GM21381 (cell line): ENCODE measurements around the gene GRIN2A.

Experiments
- ATAC-seq: cut with Tn5 transposase; IDR thresholded peaks from one replicate; pipeline ENCODE4 v1.9.1; 2021; ENCODE audit warnings: mild to moderate bottlenecking, moderate library complexity; ENCODE audit not compliant: unreplicated experiment

GRIN2A gene

GRCh38 chr16:10137341-10137740 is 44.9 kb downstream of the GRIN2A start:
- ATAC-seq: no peak

GRCh38 chr16:10136916-10137315 is 45.3 kb downstream of the GRIN2A start:
- ATAC-seq: no peak

- no peak for ATAC-seq
Observed at GRCh38 chr16:10130538-10130937, 51.7 kb downstream of the GRIN2A start.

GRCh38 chr16:10128397-10129258 is 53.6 kb downstream of the GRIN2A start:
- no peak for ATAC-seq

GRCh38 chr16:10126686-10127085 is 55.5 kb downstream of the GRIN2A start:
- no peak for ATAC-seq

GRCh38 chr16:10123141-10123540 is 59.1 kb downstream of the GRIN2A start:
- ATAC-seq: no peak

GRCh38 chr16:10122546-10122945 is 59.7 kb downstream of the GRIN2A start:
- ATAC-seq: no peak

GRCh38 chr16:10121897-10122425 is 60.3 kb downstream of the GRIN2A start:
- ATAC-seq: no peak

- ATAC-seq: no peak
Observed at GRCh38 chr16:10121491-10121890, 60.7 kb downstream of the GRIN2A start.

- no peak for ATAC-seq
Observed at GRCh38 chr16:10120953-10121352, 61.3 kb downstream of the GRIN2A start.

- no peak for ATAC-seq
Observed at GRCh38 chr16:10114409-10114808, 67.8 kb downstream of the GRIN2A start.

GRCh38 chr16:10113248-10113647 is 69.0 kb downstream of the GRIN2A start:
- no peak for ATAC-seq

GRCh38 chr16:10112021-10112420 is 70.2 kb downstream of the GRIN2A start:
- no peak for ATAC-seq

- ATAC-seq: no peak
Observed at GRCh38 chr16:10111156-10111761, 71.0 kb downstream of the GRIN2A start.

GRCh38 chr16:10110552-10110951 is 71.7 kb downstream of the GRIN2A start:
- no peak for ATAC-seq

- ATAC-seq: no peak
Observed at GRCh38 chr16:10107081-10107480, 75.1 kb downstream of the GRIN2A start.

GRCh38 chr16:10103700-10104099 is 78.5 kb downstream of the GRIN2A start:
- no peak for ATAC-seq

- no peak for ATAC-seq
Observed at GRCh38 chr16:10103118-10103517, 79.1 kb downstream of the GRIN2A start.

GRCh38 chr16:10100829-10101228 is 81.4 kb downstream of the GRIN2A start:
- no peak for ATAC-seq

GRCh38 chr16:10098991-10099390 is 83.2 kb downstream of the GRIN2A start:
- no peak for ATAC-seq

GRCh38 chr16:10097271-10097670 is 85.0 kb downstream of the GRIN2A start:
- no peak for ATAC-seq

- ATAC-seq: no peak
Observed at GRCh38 chr16:10093576-10093975, 88.7 kb downstream of the GRIN2A start.
